ENCODE measurements around the gene RPS6KA2. TPM values are rescaled to one million over a fixed set of nuclear protein-coding genes. Genes with fewer than 3 reads are reported as not detected.

RPS6KA2 gene
- total and polyA plus RNA-seq, 4 experiments from 2014 or later = 1.1 to 10.6 (median 6.6) TPM

GRCh38 chr6:166469426-166469961, 157.6 kb downstream of the RPS6KA2 start:
- intact Hi-C loops (cut with micrococcal nuclease) = no loop called here
- Histone ChIP-seq H3K27ac (ENCODE audit: low read depth, low read length) (no peak overlapping the region), H3K36me3 (ENCODE audit: insufficient read depth, low read length) (no peaks in the 10 kb centered on the region), H3K9me3 (ENCODE audit: control insufficient read depth in 1 of 2, low read length in 2 of 2) (no peaks in the 10 kb centered on the region), H3K27me3 (ENCODE audit: insufficient read depth, low read length) (no peaks in the 10 kb centered on the region), H3K4me1 (ENCODE audit: insufficient read depth, low read length) (peaks cover 6% of the 10 kb centered on the region), H3K4me3 (ENCODE audit: low read length in 2 of 2) (no peak overlapping the region)
- Mint-ChIP-seq H3K27ac (no peak overlapping the region), H3K4me1 (peaks cover 0 to 7% (median 2%) of the 10 kb centered on the region in 4 donors), H3K27me3 (no peaks in the 10 kb centered on the region), H3K9me3 (no peaks in the 10 kb centered on the region), H3K4me3 (no peak overlapping the region), H3K36me3 (no peaks in the 10 kb centered on the region)
- no peak for DNase-seq
- ChIA-PET CTCF (ENCODE audit: partially characterized antibody) (no interaction called here), POLR2A (ENCODE audit: partially characterized antibody) (no interaction called here)

GRCh38 chr6:166467436-166468000, 159.5 kb downstream of the RPS6KA2 start:
- Histone ChIP-seq H3K9me3 (ENCODE audit: control insufficient read depth in 1 of 2, low read length in 2 of 2) (no peaks in the 10 kb centered on the region), H3K4me3 (ENCODE audit: low read length in 2 of 2) (no peak overlapping the region), H3K27ac (ENCODE audit: low read depth, low read length) (no peak overlapping the region), H3K27me3 (ENCODE audit: insufficient read depth, low read length) (no peaks in the 10 kb centered on the region), H3K36me3 (ENCODE audit: insufficient read depth, low read length) (no peaks in the 10 kb centered on the region), H3K4me1 (ENCODE audit: insufficient read depth, low read length) (no peaks in the 10 kb centered on the region)
- intact Hi-C loops (cut with micrococcal nuclease) = no loop called here
- Mint-ChIP-seq H3K36me3 (no peaks in the 10 kb centered on the region), H3K4me3 (no peak overlapping the region), H3K4me1 (no peaks in the 10 kb centered on the region), H3K27ac (peak overlapping the region in 1 of 7 donors; percentile 66), H3K9me3 (no peaks in the 10 kb centered on the region), H3K27me3 (no peaks in the 10 kb centered on the region)
- no peak for DNase-seq
- ChIA-PET POLR2A (ENCODE audit: partially characterized antibody) (no interaction called here), CTCF (ENCODE audit: partially characterized antibody) (interaction anchor here (1.6 kb wide), 1 partner anchor 45 kb away, joined by 6 read pairs; no protein-coding TSS in a partner anchor)

- H3K9me3 Mint-ChIP-seq = no peaks in the 10 kb centered on the region
- no peak for DNase-seq
These were observed 160.6 kb downstream of the RPS6KA2 start for GRCh38 chr6:166466178-166467122.

GRCh38 chr6:166465671-166466087, 161.4 kb downstream of the RPS6KA2 start:
- H3K27ac Mint-ChIP-seq = peak overlapping the region in 1 of 7 donors; percentile 50
- no peak overlapping the region for H3K4me3 Mint-ChIP-seq
- intact Hi-C loops (cut with micrococcal nuclease) = no loop called here
- ChIA-PET CTCF (ENCODE audit: partially characterized antibody) (interaction anchor here (1.5 kb wide), 1 partner anchor 65 kb away, joined by 3 read pairs; no protein-coding TSS in a partner anchor), POLR2A (ENCODE audit: partially characterized antibody) (interaction anchor here (0.9 kb wide), 1 partner anchor 50 kb away, joined by 3 read pairs; no protein-coding TSS in a partner anchor)
- no peaks in the 10 kb centered on the region for H3K9me3 Mint-ChIP-seq
- Histone ChIP-seq H3K27me3 (ENCODE audit: insufficient read depth, low read length) (no peaks in the 10 kb centered on the region), H3K36me3 (ENCODE audit: insufficient read depth, low read length) (no peaks in the 10 kb centered on the region), H3K9me3 (ENCODE audit: control insufficient read depth in 1 of 2, low read length in 2 of 2) (no peaks in the 10 kb centered on the region), H3K4me3 (ENCODE audit: low read length in 2 of 2) (no peak overlapping the region), H3K27ac (ENCODE audit: low read depth, low read length) (no peak overlapping the region), H3K4me1 (ENCODE audit: insufficient read depth, low read length) (no peaks in the 10 kb centered on the region)
- no peaks in the 10 kb centered on the region for H3K4me1 Mint-ChIP-seq
- no peak for DNase-seq
- no peaks in the 10 kb centered on the region for H3K27me3 Mint-ChIP-seq
- no peaks in the 10 kb centered on the region for H3K36me3 Mint-ChIP-seq

More at GRCh38 chr6:166466178-166467122, 160.6 kb downstream of the RPS6KA2 start:
- H3K4me3 ChIP-seq (ENCODE audit: low read length in 2 of 2) = no peak overlapping the region
- no peaks in the 10 kb centered on the region for H3K4me1 Mint-ChIP-seq
- no peaks in the 10 kb centered on the region for H3K36me3 ChIP-seq (ENCODE audit: insufficient read depth, low read length)
- ChIA-PET POLR2A (ENCODE audit: partially characterized antibody) (no interaction called here), CTCF (ENCODE audit: partially characterized antibody) (interaction anchor here (1.5 kb wide), 1 partner anchor 66 kb away, joined by 3 read pairs; no protein-coding TSS in a partner anchor)
- H3K4me1 ChIP-seq (ENCODE audit: insufficient read depth, low read length) = no peaks in the 10 kb centered on the region
- peak overlapping the region in 4 of 7 donors; percentile 42 to 92 (median 76) for H3K27ac Mint-ChIP-seq
- H3K27me3 ChIP-seq (ENCODE audit: insufficient read depth, low read length) = no peaks in the 10 kb centered on the region
- intact Hi-C loops (cut with micrococcal nuclease) = no loop called here
- no peaks in the 10 kb centered on the region for H3K27me3 Mint-ChIP-seq
- no peak overlapping the region for H3K4me3 Mint-ChIP-seq
- H3K27ac ChIP-seq (ENCODE audit: low read depth, low read length) = no peak overlapping the region
- no peaks in the 10 kb centered on the region for H3K36me3 Mint-ChIP-seq
- H3K9me3 ChIP-seq (ENCODE audit: control insufficient read depth in 1 of 2, low read length in 2 of 2) = no peaks in the 10 kb centered on the region

GRCh38 chr6:166465003-166465399, 162.1 kb downstream of the RPS6KA2 start:
- no peaks in the 10 kb centered on the region for H3K36me3 Mint-ChIP-seq
- H3K4me3 Mint-ChIP-seq = no peak overlapping the region
- Histone ChIP-seq H3K9me3 (ENCODE audit: control insufficient read depth in 1 of 2, low read length in 2 of 2) (no peaks in the 10 kb centered on the region), H3K36me3 (ENCODE audit: insufficient read depth, low read length) (no peaks in the 10 kb centered on the region), H3K27me3 (ENCODE audit: insufficient read depth, low read length) (no peaks in the 10 kb centered on the region), H3K4me3 (ENCODE audit: low read length in 2 of 2) (no peak overlapping the region), H3K4me1 (ENCODE audit: insufficient read depth, low read length) (no peaks in the 10 kb centered on the region), H3K27ac (ENCODE audit: low read depth, low read length) (no peak overlapping the region)
- H3K27ac Mint-ChIP-seq = no peak overlapping the region
- no peaks in the 10 kb centered on the region for H3K9me3 Mint-ChIP-seq
- CTCF ChIA-PET (ENCODE audit: partially characterized antibody) = interaction anchor here (1.0 to 1.5 kb wide), 2 partner anchors 64 to 310 kb away, joined by 3 read pairs; no protein-coding TSS in a partner anchor
- POLR2A ChIA-PET (ENCODE audit: partially characterized antibody) = interaction anchor here (0.9 to 1.3 kb wide), 2 partner anchors 18 to 50 kb away, joined by 3 read pairs; no protein-coding TSS in a partner anchor
- H3K4me1 Mint-ChIP-seq = no peaks in the 10 kb centered on the region
- no peak for DNase-seq
- H3K27me3 Mint-ChIP-seq = no peaks in the 10 kb centered on the region
- intact Hi-C loops (cut with micrococcal nuclease) = no loop called here

GRCh38 chr6:166464068-166465002, 162.7 kb downstream of the RPS6KA2 start:
- no peak overlapping the region for H3K27ac ChIP-seq (ENCODE audit: low read depth, low read length)
- H3K27me3 ChIP-seq (ENCODE audit: insufficient read depth, low read length) = no peaks in the 10 kb centered on the region
- Mint-ChIP-seq H3K36me3 (peaks cover 0 to 2% of the 10 kb centered on the region in 2 donors), H3K4me1 (no peaks in the 10 kb centered on the region), H3K27ac (peak overlapping the region in 1 of 7 donors; percentile 13), H3K27me3 (no peaks in the 10 kb centered on the region), H3K4me3 (no peak overlapping the region), H3K9me3 (no peaks in the 10 kb centered on the region)
- no peaks in the 10 kb centered on the region for H3K36me3 ChIP-seq (ENCODE audit: insufficient read depth, low read length)
- H3K9me3 ChIP-seq (ENCODE audit: control insufficient read depth in 1 of 2, low read length in 2 of 2) = no peaks in the 10 kb centered on the region
- intact Hi-C loops (cut with micrococcal nuclease) = no loop called here
- H3K4me3 ChIP-seq (ENCODE audit: low read length in 2 of 2) = no peak overlapping the region
- POLR2A ChIA-PET (ENCODE audit: partially characterized antibody) = interaction anchor here (1.3 kb wide), 1 partner anchor 19 kb away, joined by 3 read pairs; no protein-coding TSS in a partner anchor
- no peaks in the 10 kb centered on the region for H3K4me1 ChIP-seq (ENCODE audit: insufficient read depth, low read length)
- no peak for DNase-seq
- CTCF ChIA-PET (ENCODE audit: partially characterized antibody) = interaction anchor here (1.0 to 1.5 kb wide), 2 partner anchors 64 to 310 kb away, joined by 3 read pairs; no protein-coding TSS in a partner anchor

All from CD4-positive, alpha-beta memory T cell (primary cell).